ENCODE results near the gene MYO3A.

The MYO3A gene

DNA sequence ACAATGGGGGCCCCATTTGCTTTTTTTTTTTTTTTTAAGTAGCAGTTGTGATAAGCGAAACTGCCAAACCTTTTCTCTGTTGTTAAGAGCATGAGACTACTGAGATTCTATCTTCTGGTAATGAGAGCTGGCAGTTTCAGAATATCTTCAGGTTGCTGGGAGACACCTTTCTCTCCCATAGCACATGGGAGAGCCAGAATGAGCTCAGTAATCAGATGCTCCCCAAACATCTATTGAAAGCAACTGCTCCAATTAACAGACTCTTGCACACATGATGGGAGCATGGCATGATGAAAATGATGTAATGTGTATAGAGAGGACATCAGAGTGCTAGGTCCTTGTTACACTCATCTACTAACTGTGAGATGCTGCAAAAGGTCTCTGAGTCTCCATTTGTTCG, 18.8 kb downstream of the MYO3A start:
- TF ChIP-seq, protein P1, sequence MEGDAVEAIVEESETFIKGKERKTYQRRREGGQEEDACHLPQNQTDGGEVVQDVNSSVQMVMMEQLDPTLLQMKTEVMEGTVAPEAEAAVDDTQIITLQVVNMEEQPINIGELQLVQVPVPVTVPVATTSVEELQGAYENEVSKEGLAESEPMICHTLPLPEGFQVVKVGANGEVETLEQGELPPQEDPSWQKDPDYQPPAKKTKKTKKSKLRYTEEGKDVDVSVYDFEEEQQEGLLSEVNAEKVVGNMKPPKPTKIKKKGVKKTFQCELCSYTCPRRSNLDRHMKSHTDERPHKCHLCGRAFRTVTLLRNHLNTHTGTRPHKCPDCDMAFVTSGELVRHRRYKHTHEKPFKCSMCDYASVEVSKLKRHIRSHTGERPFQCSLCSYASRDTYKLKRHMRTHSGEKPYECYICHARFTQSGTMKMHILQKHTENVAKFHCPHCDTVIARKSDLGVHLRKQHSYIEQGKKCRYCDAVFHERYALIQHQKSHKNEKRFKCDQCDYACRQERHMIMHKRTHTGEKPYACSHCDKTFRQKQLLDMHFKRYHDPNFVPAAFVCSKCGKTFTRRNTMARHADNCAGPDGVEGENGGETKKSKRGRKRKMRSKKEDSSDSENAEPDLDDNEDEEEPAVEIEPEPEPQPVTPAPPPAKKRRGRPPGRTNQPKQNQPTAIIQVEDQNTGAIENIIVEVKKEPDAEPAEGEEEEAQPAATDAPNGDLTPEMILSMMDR (conservative IDR thresholded peaks at IDR 0.05): no peak
- no peak overlapping the region for H3K27ac ChIP-seq

DNA sequence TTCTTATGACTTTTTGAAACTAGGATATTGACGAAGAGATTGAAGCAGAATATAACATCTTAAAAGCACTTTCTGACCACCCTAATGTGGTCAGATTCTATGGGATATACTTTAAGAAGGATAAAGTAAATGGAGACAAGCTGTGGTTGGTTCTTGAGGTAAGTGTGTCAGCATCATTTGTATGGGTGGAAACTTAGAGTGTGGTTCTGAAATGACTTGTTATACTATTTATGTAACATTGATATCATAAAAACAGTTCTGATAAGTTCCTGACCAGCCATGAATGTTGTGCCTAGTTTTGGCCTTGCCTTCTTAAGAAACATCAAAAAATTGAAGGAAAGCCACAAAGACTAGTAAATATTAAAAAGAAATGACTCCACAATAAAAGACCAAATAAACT, 20.8 kb downstream of the MYO3A start:
- TF ChIP-seq, protein P1 (conservative IDR thresholded peaks at IDR 0.05): no peak
- H3K27ac ChIP-seq: no peak overlapping the region

DNA sequence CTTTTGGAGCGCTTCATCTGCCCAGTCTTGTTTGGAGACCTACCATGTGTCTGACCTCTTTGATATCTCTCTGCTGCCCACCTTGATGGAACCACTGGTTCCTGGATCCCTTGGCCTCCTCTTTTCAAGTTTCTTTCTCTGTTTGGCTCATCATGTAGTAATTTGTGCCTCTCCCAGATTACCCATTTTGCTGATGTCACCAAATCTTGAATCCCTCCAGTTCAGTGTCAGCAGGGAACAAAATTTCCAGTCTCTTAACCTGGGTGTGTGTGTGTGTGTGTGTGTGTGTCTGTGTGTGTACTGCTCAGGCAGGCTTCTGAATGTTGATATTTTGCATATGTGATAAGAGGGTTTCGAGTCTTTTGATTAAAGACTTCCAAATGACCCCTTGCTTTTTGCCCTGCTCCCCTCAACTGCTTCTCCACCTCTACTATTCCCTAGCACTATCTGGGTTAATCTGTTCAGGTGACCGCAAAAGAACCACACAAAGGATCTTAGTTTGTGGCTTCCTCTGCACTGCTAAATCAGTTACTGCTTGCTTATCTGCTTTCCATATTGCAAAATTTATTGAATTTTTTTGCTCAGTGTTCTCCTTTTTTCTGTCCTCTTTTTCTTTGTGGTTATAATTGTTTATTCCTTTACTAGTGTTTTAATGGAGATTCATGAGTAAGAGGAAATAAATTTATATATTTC, 25.7 kb downstream of the MYO3A start:
- TF ChIP-seq, protein P1 (conservative IDR thresholded peaks at IDR 0.05): no peak
- no peak overlapping the region for H3K27ac ChIP-seq

DNA sequence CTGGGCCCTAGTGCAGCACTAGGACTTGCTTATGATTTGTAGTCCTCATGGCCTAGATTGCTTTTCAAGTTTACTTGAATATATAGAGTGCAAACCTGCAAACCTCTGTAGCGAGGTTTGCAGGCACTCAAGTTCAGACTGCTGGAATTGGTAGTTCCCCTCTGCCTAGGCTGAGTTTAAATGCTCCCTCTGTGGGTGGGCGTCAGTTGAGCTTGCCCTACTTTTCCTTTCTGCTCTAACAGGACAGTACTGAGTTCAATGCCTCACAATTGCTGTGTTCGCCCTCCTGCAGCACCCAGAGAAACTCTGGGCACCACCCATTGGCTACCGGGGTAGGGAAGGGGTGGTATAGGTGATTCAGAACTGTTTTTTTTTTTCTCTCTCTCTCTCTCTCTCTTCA, 31.6 kb downstream of the MYO3A start:
- no peak overlapping the region for H3K27ac ChIP-seq
- TF ChIP-seq, protein P1 (conservative IDR thresholded peaks at IDR 0.05): no peak

DNA sequence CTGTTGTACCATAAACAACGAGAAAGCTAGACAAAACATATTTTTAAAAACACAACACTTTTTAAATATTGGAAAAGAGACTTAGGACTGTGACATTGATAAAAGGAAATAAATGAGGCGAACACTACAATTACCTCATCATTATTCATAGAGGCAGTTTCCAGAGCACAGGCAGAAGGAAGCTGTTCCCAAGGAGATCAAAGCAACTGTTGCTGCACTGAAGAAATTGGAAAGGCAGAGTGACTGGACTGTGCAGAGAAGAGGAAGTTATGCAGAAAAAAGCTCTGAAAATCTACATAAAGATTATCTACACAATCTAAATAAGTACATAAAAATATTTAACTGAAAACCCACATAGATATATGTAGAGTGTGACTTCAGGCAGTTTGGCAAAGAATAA, 32.8 kb downstream of the MYO3A start:
- TF ChIP-seq, protein P1 (conservative IDR thresholded peaks at IDR 0.05): no peak
- no peak overlapping the region for H3K27ac ChIP-seq

DNA sequence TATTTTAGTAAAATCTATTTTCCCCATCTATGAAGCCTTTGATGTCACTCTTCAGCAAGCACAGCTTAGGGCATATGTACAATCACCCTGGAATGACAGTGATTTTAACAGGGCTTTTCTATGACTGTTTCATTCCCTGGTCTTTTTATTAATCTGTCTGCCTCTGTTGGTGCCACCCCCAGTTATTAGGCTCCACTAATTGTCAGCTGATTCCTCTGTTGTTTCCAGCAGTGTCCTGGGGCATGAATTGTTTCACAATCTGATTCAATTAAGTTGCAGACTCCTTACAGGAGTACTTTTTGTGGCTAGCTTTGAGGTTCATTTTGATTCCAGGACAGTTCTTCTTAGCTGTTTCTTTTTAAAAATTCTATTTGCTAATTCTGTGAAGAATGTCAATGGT, 38.6 kb downstream of the MYO3A start:
- H3K27ac ChIP-seq: no peak overlapping the region
- TF ChIP-seq, protein P1 (conservative IDR thresholded peaks at IDR 0.05): no peak

DNA sequence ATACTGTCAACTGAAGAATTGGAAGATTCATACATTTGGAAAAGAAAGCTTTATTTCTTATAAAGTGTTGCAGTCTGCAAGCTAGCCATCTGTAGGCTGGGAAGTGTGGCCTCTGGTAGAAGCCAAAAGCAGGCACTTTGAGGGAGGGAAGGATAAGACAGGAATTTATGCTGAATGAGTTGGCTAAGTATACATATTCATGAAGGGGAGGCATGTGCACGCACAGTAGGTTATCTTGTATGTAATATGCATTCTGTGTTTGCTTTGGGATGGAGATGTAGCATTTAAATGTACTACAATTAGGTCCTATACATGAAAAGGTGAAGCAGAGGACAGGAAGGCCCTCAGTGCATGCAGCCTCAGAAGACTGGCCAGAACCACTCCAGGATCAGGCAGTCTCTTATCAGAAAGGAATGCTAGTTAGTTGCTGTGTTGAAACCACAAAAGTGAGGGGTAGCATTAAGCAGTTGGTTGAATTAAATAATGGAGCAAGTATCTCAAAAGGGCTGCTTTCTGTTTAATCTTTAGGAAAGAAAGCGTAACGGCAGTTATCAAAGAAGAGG, 40.9 kb downstream of the MYO3A start:
- H3K27ac ChIP-seq: no peak overlapping the region
- TF ChIP-seq, protein P1 (conservative IDR thresholded peaks at IDR 0.05): no peak

Data from VCaP (cell line).